ENCODE data around the gene GADD45G.
A peak's percentile ranks its signal among the peaks of the same experiment; 100 is the strongest.

Gene GADD45G

GRCh38 chr9:89592963-89593726, 11.7 kb upstream of the GADD45G start:
- DNase-seq, result no peak

- peak; percentile 35 for DNase-seq
Observed at GRCh38 chr9:89593727-89594427, 10.9 kb upstream of the GADD45G start.

GRCh38 chr9:89594811-89595550, 9.8 kb upstream of the GADD45G start:
- DNase-seq, result no peak

GRCh38 chr9:89595646-89596045, 9.2 kb upstream of the GADD45G start:
- no peak for DNase-seq

GRCh38 chr9:89596937-89597555, 7.8 kb upstream of the GADD45G start:
- no peak for DNase-seq

- peak; percentile 30 for DNase-seq
Observed at GRCh38 chr9:89597711-89598362, 7.0 kb upstream of the GADD45G start.

GRCh38 chr9:89598363-89598713, 6.5 kb upstream of the GADD45G start:
- no peak for DNase-seq

GRCh38 chr9:89598926-89599325, 5.9 kb upstream of the GADD45G start:
- DNase-seq, result no peak

GRCh38 chr9:89600831-89601230, 4.0 kb upstream of the GADD45G start:
- no peak for DNase-seq

GRCh38 chr9:89601306-89601705, 3.5 kb upstream of the GADD45G start:
- DNase-seq, result peak; percentile 4

GRCh38 chr9:89601856-89602562, 2.8 kb upstream of the GADD45G start:
- DNase-seq, result peak; percentile 3

GRCh38 chr9:89602978-89603766, 1.6 kb upstream of the GADD45G start:
- peak; percentile 80 for DNase-seq

- peak; percentile 15 for DNase-seq
Observed at GRCh38 chr9:89603767-89604665, 796 bp upstream of the GADD45G start.

- DNase-seq, result peak; percentile 40
Observed at GRCh38 chr9:89605465-89606048, 745 bp downstream of the GADD45G start.

GRCh38 chr9:89606049-89606623, 1.3 kb downstream of the GADD45G start:
- peak; percentile 21 for DNase-seq

- no peak for DNase-seq
Observed at GRCh38 chr9:89606624-89607311, 2.0 kb downstream of the GADD45G start.

GRCh38 chr9:89608641-89609335, 4.0 kb downstream of the GADD45G start:
- no peak for DNase-seq

- DNase-seq, result no peak
Observed at GRCh38 chr9:89609426-89610006, 4.7 kb downstream of the GADD45G start.

Measured in activated CD4-positive, alpha-beta T cell treated with anti-CD3 and anti-CD28 coated beads for 1 hour (primary cell).